Dendritic cell treated with granulocyte-macrophage colony-stimulating factor and Interleukin-4, amounts not matched to agents 40 ng/mL and 50 ng/mL, for 4 days (primary cell): ENCODE results near the gene CEACAM7.
"Not testable (repeated sequence)": the region's sequence is repeated elsewhere in the genome, so short reads cannot be mapped to it uniquely, and the experiment has no call there.

ENCODE experiments used
- H3K27ac Mint-ChIP-seq: one replicate; pipeline ENCODE4 v1.8.0; 2022; ENCODE audit warnings: mild to moderate bottlenecking, mixed read lengths
- H3K27me3 Mint-ChIP-seq: one replicate; pipeline ENCODE4 v1.8.0; 2022; ENCODE audit warnings: mild to moderate bottlenecking, mixed read lengths
- H3K36me3 Mint-ChIP-seq: one replicate; pipeline ENCODE4 v1.8.0; 2022; ENCODE audit warnings: low read depth, mixed read lengths
- H3K4me1 Mint-ChIP-seq: one replicate; pipeline ENCODE4 v1.8.0; 2022; ENCODE audit warnings: low read depth, mixed read lengths
- H3K4me3 Mint-ChIP-seq: one replicate; pipeline ENCODE4 v1.8.0; 2022; ENCODE audit warnings: mild to moderate bottlenecking, moderate library complexity, mixed read lengths
- H3K9me3 Mint-ChIP-seq: one replicate; pipeline ENCODE4 v1.8.0; 2022; ENCODE audit warnings: mixed read lengths
- intact Hi-C: fragments of 100-400 bp; cut with micrococcal nuclease; formaldehyde crosslinking; loops from one replicate; pipeline ENCODE4 v1.15.0; 2022

CEACAM7 gene

DNA sequence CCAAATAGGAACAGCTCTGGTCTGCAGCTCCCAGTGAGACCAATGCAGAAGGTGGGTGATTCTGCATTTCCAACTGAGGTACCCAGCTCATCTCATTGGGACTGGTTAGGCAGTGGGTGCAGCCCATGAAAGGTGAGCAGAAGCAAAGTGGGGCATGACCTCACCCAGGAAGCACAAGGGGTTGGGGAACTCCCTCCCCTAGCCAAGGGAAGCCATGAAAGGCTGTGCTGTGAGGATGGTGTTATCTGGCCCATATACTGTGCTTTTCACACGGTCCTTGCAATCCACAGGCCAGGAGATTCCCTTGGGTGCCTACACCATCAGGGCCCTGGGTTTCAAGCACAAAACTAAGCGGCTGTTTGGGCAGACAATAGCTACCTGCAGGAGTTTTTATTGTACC is 31.3 kb downstream of the CEACAM7 start:
- H3K4me3 Mint-ChIP-seq, H3K9me3 Mint-ChIP-seq, H3K4me1 Mint-ChIP-seq, H3K27ac Mint-ChIP-seq, H3K36me3 Mint-ChIP-seq, intact Hi-C loops: not testable (repeated sequence)
- peaks cover 78% of the 10 kb centered on the region for H3K27me3 Mint-ChIP-seq

DNA sequence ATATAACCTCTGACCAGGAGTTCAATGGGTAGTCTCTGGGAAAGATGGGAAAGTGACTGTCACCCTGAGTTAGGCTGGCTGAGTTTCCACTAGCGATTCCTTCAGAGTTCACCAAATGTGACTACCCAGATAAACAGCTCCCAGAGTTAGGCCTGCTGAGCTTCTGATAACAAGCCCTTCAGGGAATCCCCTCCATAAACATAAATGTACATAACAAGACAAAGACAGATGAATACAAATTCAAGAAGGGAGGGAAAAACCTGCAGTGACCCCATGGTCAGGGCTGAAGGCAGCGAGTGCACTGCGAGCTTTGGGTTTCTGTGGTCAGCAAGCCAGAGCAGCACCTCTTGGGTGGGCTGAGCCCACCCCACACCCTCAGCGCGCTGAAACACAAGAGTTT is 35.8 kb downstream of the CEACAM7 start:
- Mint-ChIP-seq H3K4me3 (no peak overlapping the region), H3K36me3 (no peaks in the 10 kb centered on the region), H3K27me3 (peaks cover 49% of the 10 kb centered on the region), H3K9me3 (peaks cover 8% of the 10 kb centered on the region), H3K4me1 (no peaks in the 10 kb centered on the region), H3K27ac (no peak overlapping the region)
- intact Hi-C loops: no loop called here

DNA sequence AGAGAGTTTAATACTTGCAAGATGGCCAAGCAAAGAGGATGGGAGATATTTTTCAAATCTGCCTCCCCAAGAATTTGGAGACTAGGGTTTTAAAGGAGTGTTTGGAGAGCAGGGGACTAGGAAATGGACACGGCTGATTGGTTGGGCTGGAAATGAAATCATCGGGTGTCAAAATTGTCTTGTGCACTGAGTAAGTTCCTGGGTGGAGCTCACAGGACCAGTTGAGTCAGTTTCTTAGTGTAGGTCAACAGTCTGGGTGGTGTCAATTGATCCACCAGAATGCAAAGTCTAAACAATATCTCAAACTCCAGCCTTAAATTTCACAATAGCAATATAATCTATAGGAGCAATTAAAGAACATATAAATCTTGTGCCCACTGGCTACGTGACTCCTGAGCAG is 38.2 kb downstream of the CEACAM7 start:
- peaks cover 34% of the 10 kb centered on the region for H3K27me3 Mint-ChIP-seq
- no peaks in the 10 kb centered on the region for H3K36me3 Mint-ChIP-seq
- H3K27ac Mint-ChIP-seq: no peak overlapping the region
- no peak overlapping the region for H3K4me3 Mint-ChIP-seq
- peaks cover 8% of the 10 kb centered on the region for H3K9me3 Mint-ChIP-seq
- intact Hi-C loops: no loop called here
- no peaks in the 10 kb centered on the region for H3K4me1 Mint-ChIP-seq

DNA sequence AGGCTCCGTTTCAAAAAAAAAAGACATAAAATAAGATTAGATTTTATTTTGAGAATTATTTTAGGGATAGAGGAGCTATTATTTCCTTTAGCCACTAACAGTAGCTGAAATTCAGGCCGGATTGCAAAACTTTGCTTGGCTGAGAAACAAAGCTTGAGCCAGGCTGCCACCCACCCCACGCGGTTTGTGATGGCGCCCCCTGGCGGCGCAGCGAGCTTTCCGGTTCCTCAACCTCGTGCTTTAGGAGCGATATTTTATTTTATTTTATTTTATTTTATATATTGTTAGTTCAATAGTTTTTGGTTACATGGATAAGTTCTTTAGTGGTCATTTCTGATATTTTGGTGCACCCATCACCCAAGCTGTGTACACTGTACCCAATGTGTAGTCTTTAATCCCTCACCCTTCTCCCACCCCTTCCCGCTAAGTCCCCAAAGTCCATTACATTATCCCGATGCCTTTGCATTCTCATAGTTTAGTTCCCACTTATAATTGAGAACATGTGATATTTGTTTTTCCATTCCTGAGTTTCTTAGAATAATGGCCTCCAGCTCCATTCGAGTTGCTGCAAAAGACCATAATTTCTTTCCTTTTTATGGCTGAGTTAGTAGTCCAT is 41.4 kb downstream of the CEACAM7 start:
- Mint-ChIP-seq H3K27me3 (peaks cover 11% of the 10 kb centered on the region), H3K36me3 (no peaks in the 10 kb centered on the region), H3K4me3 (no peak overlapping the region), H3K27ac (no peak overlapping the region), H3K9me3 (no peaks in the 10 kb centered on the region), H3K4me1 (peaks cover 5% of the 10 kb centered on the region)
- intact Hi-C loops: no loop called here

DNA sequence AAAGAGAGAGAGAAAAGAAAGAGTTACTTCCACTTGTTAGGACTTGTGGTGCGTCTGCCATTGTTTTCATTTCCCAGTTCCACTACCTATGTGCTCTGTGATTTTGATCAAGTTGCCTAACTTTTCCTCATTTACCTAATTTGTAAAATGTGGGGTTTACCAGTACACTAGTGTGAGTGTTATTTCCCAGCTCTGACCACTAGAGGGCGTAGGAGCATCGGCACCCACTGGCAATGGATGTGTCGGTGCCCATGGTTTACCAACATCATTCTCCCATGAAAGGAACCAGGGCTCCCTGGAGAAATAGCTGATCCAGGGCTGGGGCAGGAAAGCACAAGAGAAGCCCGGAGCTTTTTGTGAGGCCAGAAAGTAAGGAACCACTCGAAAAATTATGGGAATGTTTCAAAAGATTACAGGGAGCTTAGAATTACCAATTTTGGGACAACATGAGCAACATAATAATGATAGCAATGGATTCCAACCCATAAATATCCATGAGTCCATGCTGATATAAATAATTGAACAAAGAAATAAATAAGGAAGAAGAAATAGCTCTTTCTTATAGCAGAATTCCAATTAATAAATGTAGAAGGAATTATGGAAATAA is 46.1 kb downstream of the CEACAM7 start:
- H3K4me1 Mint-ChIP-seq: peaks cover 48% of the 10 kb centered on the region
- H3K4me3 Mint-ChIP-seq: no peak overlapping the region
- no peak overlapping the region for H3K27ac Mint-ChIP-seq
- intact Hi-C loops: no loop called here
- H3K9me3 Mint-ChIP-seq: no peaks in the 10 kb centered on the region
- no peaks in the 10 kb centered on the region for H3K27me3 Mint-ChIP-seq
- no peaks in the 10 kb centered on the region for H3K36me3 Mint-ChIP-seq

DNA sequence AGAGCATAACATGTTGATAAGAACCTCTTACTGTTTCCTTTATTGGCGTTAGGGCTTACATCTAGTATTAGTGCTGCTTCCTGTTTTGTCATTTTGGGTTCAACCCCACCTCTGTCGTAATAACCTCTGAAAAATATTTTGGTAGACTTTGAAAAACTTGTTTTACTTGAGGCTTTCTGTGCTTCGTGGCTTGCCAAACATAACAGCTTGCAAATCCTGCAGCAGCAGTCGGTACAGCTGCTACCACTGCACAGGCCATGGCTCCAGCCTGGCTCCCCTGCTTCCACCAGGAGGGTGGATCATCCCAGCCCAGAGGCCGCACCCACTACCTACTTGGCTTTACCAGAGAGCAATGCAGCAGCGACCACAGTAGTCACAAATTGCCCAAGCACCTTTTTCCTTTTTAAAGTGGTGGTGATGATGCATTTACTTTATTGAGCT is 49.4 kb downstream of the CEACAM7 start:
- no peaks in the 10 kb centered on the region for H3K36me3 Mint-ChIP-seq
- no peak overlapping the region for H3K27ac Mint-ChIP-seq
- peaks cover 13% of the 10 kb centered on the region for H3K9me3 Mint-ChIP-seq
- peaks cover 48% of the 10 kb centered on the region for H3K4me1 Mint-ChIP-seq
- intact Hi-C loops: no loop called here
- no peaks in the 10 kb centered on the region for H3K27me3 Mint-ChIP-seq
- no peak overlapping the region for H3K4me3 Mint-ChIP-seq

DNA sequence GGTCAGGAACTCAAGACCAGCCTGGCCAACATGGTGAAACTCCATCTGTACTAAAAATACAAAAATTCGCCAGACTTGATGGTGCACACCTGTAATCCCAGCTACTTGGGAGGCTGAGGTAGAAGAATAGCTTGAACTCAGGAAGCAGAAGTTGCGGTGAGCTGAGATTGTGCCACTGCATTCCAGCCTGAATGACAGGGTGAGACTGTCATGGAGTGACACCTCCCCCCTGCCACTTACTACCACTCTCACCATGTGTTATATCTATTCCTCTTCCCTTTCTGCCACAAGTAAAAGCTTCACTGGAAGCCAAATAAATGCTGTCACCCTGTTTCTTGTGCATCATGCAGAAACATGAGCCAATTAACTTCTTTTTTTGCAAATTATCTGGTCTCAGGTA is 50.6 kb downstream of the CEACAM7 start:
- H3K27me3 Mint-ChIP-seq: no peaks in the 10 kb centered on the region
- H3K36me3 Mint-ChIP-seq: no peaks in the 10 kb centered on the region
- intact Hi-C loops: no loop called here
- peaks cover 48% of the 10 kb centered on the region for H3K4me1 Mint-ChIP-seq
- no peak overlapping the region for H3K4me3 Mint-ChIP-seq
- no peak overlapping the region for H3K27ac Mint-ChIP-seq
- H3K9me3 Mint-ChIP-seq: peaks cover 14% of the 10 kb centered on the region

DNA sequence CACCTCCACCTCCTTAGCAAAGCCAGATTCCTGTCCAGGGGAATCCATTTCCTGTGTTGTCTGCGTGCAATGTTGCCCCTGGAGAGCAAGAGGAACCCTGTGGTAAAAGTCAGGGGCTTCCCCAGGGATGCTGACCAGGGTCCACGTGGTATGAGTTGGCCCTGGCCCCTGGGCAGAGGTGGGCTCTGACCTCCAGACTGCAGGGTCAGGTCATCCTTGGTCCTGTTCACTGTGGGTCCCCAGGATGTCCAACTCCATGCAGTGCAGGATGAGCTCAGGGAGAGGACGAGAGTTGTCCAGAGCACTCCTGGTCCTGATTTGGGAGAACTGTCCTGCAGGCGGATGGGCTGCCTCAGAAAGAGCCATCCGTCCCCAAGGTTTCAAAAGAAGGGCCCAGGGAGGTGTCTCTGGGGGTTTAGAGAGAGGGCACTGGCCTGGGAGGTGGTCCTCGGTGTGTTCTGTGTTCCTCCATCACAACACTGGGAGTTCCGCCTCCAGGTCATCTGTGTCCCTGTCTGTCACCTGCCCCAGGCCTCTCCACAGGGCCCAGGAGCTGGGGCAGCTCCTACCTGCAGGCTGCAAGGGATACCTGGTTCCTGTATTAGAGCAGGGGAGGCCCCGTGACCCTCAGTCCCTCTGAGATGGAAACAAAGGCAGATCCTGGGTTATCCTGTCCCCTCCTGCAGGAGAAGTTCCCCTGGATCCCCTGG is 59.9 kb downstream of the CEACAM7 start:
- peak overlapping the region; percentile 95 for H3K27ac Mint-ChIP-seq
- H3K27me3 Mint-ChIP-seq: no peaks in the 10 kb centered on the region
- H3K4me3 Mint-ChIP-seq: no peak overlapping the region
- peaks cover 9% of the 10 kb centered on the region for H3K9me3 Mint-ChIP-seq
- intact Hi-C loops: no loop called here
- H3K4me1 Mint-ChIP-seq: peaks cover 52% of the 10 kb centered on the region
- H3K36me3 Mint-ChIP-seq: no peaks in the 10 kb centered on the region

DNA sequence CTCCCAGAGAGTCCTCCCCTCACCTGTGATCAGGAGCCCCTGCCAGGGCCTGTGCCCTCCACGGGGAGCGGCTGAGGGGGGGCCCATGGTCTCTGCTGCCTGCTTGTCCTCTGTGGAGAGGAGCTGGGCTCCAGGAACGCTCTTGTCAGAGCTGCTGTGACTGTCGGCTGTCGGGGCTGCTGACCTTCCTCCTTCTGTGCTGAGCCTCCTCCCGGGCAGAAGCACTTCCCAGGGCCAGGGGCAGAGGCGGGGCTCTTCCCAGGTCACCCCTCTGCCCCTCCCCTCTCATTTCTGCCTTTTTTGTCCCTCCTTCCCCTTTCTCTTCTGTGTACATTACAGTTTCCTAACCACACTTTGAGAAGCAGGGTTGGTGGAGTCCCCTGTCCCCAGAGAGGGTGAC is 61.2 kb downstream of the CEACAM7 start, which contains the start of gene CEACAM4:
Gene CEACAM4 (minus strand): TSS at position 198 of the 400 bp plus-strand sequence. CDS start 111 bp downstream, at position 87.
- intact Hi-C loops: no loop called here
- Mint-ChIP-seq H3K4me3 (peak within 1 kb of the TSS; percentile 88), H3K4me1 (peaks cover 61% of the 10 kb centered on the region), H3K27me3 (no peaks in the 10 kb centered on the region), H3K36me3 (no peaks in the 10 kb centered on the region), H3K9me3 (peaks cover 9% of the 10 kb centered on the region), H3K27ac (peak within 1 kb of the TSS; percentile 95)

DNA sequence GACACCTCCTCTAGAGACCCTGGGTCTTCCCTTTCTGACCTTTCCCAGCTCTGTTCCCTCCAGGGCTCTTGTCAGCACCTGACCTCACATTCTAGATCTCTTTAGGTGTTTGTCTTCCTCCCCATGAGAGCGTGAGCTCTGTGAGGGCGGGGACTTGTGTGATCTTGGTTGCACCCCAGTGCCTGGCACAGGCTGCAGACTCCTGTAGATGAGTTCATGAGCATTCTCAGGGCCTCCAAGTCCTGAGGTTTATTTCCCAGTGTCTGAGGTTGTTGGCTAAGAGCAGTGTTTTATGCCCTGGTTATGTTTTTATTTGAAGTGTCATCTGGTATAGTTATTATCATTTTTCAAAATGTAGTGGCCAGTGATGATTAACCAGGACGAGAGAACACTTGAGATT is 61.8 kb downstream of the CEACAM7 start:
- intact Hi-C loops: no loop called here
- Mint-ChIP-seq H3K9me3 (peaks cover 9% of the 10 kb centered on the region), H3K27ac (peak overlapping the region; percentile 95), H3K36me3 (no peaks in the 10 kb centered on the region), H3K27me3 (no peaks in the 10 kb centered on the region), H3K4me3 (peak overlapping the region; percentile 88), H3K4me1 (peaks cover 67% of the 10 kb centered on the region)

DNA sequence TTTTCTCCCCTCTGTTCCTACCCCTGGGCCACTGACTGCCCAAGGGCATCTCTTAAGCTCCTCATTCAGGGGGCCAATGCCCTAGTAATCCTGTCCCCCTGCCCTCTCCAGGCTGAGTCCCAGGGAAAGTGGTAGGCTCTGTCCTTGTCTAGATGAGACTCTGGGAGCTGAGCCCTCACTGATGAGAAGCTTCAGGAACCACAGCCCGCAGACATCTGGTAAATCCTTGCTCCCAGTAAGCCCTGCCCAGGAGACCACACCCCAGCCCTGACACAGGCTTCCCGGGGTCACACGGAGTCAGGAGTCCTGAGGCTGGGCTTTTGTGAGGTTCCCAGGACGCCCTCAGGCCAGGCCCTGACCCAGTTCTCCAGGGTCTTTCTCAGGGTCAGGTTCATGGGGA is 63.1 kb downstream of the CEACAM7 start:
- H3K27ac Mint-ChIP-seq: peak overlapping the region; percentile 12
- H3K9me3 Mint-ChIP-seq: peaks cover 3% of the 10 kb centered on the region
- H3K36me3 Mint-ChIP-seq: no peaks in the 10 kb centered on the region
- no peak overlapping the region for H3K4me3 Mint-ChIP-seq
- peaks cover 81% of the 10 kb centered on the region for H3K4me1 Mint-ChIP-seq
- H3K27me3 Mint-ChIP-seq: no peaks in the 10 kb centered on the region
- intact Hi-C loops: no loop called here

DNA sequence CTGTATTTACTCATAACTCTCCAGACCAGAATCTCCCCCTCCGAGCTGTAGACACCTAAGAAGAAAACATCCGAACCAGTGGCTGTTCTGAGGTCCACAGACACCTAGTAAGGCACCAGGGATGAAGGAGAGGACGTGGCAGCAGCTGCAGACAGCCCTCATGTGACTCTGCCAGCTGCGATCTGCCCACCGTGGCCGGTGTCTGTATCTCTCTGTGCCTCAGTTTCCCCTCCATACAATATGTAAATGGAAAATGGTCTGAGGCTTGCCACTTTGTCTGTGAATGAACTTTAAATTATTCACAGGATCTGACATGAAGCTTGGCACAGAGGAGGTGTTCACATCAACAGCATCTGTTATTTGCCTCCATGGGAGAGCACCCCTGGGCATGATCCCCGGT is 63.6 kb downstream of the CEACAM7 start:
- Mint-ChIP-seq H3K27ac (no peak overlapping the region), H3K27me3 (no peaks in the 10 kb centered on the region), H3K4me1 (peaks cover 85% of the 10 kb centered on the region), H3K36me3 (no peaks in the 10 kb centered on the region), H3K9me3 (no peaks in the 10 kb centered on the region), H3K4me3 (no peak overlapping the region)
- intact Hi-C loops: no loop called here

DNA sequence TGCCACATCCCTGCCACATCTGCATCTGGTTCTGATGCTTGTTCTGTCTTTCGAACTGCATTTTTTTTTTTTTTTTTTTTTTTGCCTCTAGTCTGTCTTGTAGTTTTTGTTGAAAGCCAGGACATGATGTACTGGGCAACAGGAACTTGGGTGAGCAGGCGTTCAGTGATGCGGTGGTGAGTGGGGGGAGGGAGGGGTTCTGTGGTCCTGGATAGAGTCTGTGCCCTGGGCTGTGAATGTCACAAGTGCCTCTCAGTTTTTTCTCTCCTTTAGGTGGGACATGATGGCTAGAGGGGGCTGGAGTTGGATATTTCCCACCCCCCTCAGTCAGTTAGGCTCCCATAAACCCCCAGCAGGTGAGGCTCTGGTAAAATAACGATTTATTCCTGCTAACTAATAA is 64.7 kb downstream of the CEACAM7 start:
- Mint-ChIP-seq H3K36me3 (no peaks in the 10 kb centered on the region), H3K4me1 (peaks cover 96% of the 10 kb centered on the region), H3K4me3 (no peak overlapping the region), H3K27me3 (no peaks in the 10 kb centered on the region), H3K27ac (no peak overlapping the region), H3K9me3 (no peaks in the 10 kb centered on the region)
- intact Hi-C loops: no loop called here
